ENCODE results near the gene UGT1A8.
A peak's percentile ranks its signal among the peaks of the same experiment; 100 is the strongest.

Gene UGT1A8

GRCh38 chr2:233764264-233764663, 146.8 kb downstream of the UGT1A8 start:
- no peak for TF ChIP-seq CTCF (IDR thresholded peaks at IDR 0.05; ENCODE audit: low read depth, low read length)
- H3K4me3 ChIP-seq (replicated peaks in 1 of 2; ENCODE audit: low read depth in 2 of 2, low read length in 2 of 2), result no peak overlapping the region
- DNase-seq (ENCODE audit: low read depth in 2 of 2), result peak; percentile 39 to 63

GRCh38 chr2:233764761-233765160, 147.3 kb downstream of the UGT1A8 start:
- no peak overlapping the region for H3K4me3 ChIP-seq (replicated peaks in 1 of 2; ENCODE audit: low read depth in 2 of 2, low read length in 2 of 2)
- no peak for TF ChIP-seq CTCF (IDR thresholded peaks at IDR 0.05; ENCODE audit: low read depth, low read length)
- DNase-seq (ENCODE audit: low read depth in 2 of 2), result no peak

GRCh38 chr2:233766416-233766815, 149.0 kb downstream of the UGT1A8 start:
- TF ChIP-seq CTCF (IDR thresholded peaks at IDR 0.05; ENCODE audit: low read depth, low read length), result no peak
- DNase-seq (ENCODE audit: low read depth in 2 of 2), result no peak
- no peak overlapping the region for H3K4me3 ChIP-seq (replicated peaks in 1 of 2; ENCODE audit: low read depth in 2 of 2, low read length in 2 of 2)

GRCh38 chr2:233768076-233768475, 150.6 kb downstream of the UGT1A8 start:
- TF ChIP-seq CTCF (IDR thresholded peaks at IDR 0.05; ENCODE audit: low read depth, low read length), result no peak
- H3K4me3 ChIP-seq (replicated peaks in 1 of 2; ENCODE audit: low read depth in 2 of 2, low read length in 2 of 2), result no peak overlapping the region
- no peak for DNase-seq (ENCODE audit: low read depth in 2 of 2)

GRCh38 chr2:233769260-233769659, 151.8 kb downstream of the UGT1A8 start:
- H3K4me3 ChIP-seq (replicated peaks in 1 of 2; ENCODE audit: low read depth in 2 of 2, low read length in 2 of 2), result no peak overlapping the region
- no peak for TF ChIP-seq CTCF (IDR thresholded peaks at IDR 0.05; ENCODE audit: low read depth, low read length)
- DNase-seq (ENCODE audit: low read depth in 2 of 2), result no peak

- H3K4me3 ChIP-seq (replicated peaks in 1 of 2; ENCODE audit: low read depth in 2 of 2, low read length in 2 of 2), result no peak overlapping the region
- TF ChIP-seq CTCF (IDR thresholded peaks at IDR 0.05; ENCODE audit: low read depth, low read length), result no peak
- DNase-seq (ENCODE audit: low read depth in 2 of 2), result no peak
Measured at GRCh38 chr2:233772153-233772552, 154.7 kb downstream of the UGT1A8 start.

- TF ChIP-seq CTCF (IDR thresholded peaks at IDR 0.05; ENCODE audit: low read depth, low read length), result no peak
- DNase-seq (ENCODE audit: low read depth in 2 of 2), result peak in 1 of 2 donors; percentile 36
- no peak overlapping the region for H3K4me3 ChIP-seq (replicated peaks in 1 of 2; ENCODE audit: low read depth in 2 of 2, low read length in 2 of 2)
Measured at GRCh38 chr2:233772583-233772982, 155.2 kb downstream of the UGT1A8 start.

Data from cardiac fibroblast (primary cell).